ENCODE data around the gene FBN1. TPM values are rescaled to one million over a fixed set of nuclear protein-coding genes. Genes with fewer than 3 reads are reported as not detected.

The FBN1 gene
- total RNA-seq, 4 donors from 2014 or later, result 113 to 147 (median 120) TPM

DNA sequence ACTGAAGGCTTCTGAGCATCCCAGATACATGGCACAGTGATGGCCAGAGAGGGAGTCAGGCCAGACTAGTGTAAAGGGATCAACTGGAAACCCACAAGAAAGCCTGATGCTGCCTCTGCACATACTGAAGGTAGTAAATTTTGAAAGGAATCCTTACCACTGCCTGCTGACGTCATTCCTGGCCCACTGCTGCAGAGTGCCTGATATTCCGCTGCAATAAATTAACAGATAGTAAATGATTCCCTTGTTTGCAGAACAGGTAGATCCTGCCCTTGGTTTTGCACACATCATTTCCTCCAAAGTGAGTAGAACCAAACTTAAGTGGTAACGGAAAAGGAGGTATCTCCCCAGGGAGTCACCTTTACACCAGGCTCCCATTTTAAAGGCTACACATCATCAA, 146.7 kb downstream of the FBN1 start:
- Histone ChIP-seq H3K4me3 (replicated peaks in 1 of 3) (no peak overlapping the region), H3K36me3 (peaks cover 5 to 26% of the 10 kb centered on the region in 2 donors), H3K27ac (no peak overlapping the region), H3K4me1 (peaks cover 0 to 8% of the 10 kb centered on the region in 2 donors), H3K9me3 (no peaks in the 10 kb centered on the region), H3K27me3 (no peaks in the 10 kb centered on the region)
- DNase-seq, result no peak
- intact Hi-C loops (cut with DNase I), result no loop called here
- 94 to 98% methylated on average over 3 of the region's 3 CpGs for WGBS, 2 donors
- TF ChIP-seq POLR2A (IDR thresholded peaks at IDR 0.05), result no peak
- no peak for TF ChIP-seq CTCF (IDR thresholded peaks at IDR 0.05)

DNA sequence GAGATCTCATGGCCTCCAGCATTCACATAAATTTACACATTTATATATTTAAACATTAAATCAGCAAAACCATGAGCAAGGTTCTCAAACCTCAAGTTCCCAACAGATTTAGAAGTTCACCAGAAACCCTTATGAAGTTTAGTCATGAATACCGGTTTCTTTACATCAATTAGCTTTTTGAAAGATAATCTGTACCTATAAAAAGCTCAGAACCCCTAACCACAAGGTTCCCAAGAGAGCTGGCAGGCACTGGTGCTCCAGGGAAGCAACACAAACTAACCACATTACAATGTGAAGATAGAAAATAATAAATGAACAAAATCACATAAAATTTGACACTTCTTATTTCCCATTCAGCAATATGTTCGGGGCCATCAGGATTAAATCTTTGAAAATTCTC, 150.9 kb downstream of the FBN1 start:
- H3K9me3 ChIP-seq, result no peaks in the 10 kb centered on the region
- H3K4me1 ChIP-seq, result no peaks in the 10 kb centered on the region
- H3K27ac ChIP-seq, result no peak overlapping the region
- TF ChIP-seq POLR2A (IDR thresholded peaks at IDR 0.05) (no peak), CTCF (IDR thresholded peaks at IDR 0.05) (no peak)
- intact Hi-C loops (cut with DNase I), result no loop called here
- no peak overlapping the region for H3K4me3 ChIP-seq (replicated peaks in 1 of 3)
- peaks cover 26 to 38% of the 10 kb centered on the region in 2 donors for H3K36me3 ChIP-seq
- WGBS, 2 donors, result 89 to 91% methylated on average over 2 of the region's 2 CpGs
- no peak for DNase-seq
- no peaks in the 10 kb centered on the region for H3K27me3 ChIP-seq

DNA sequence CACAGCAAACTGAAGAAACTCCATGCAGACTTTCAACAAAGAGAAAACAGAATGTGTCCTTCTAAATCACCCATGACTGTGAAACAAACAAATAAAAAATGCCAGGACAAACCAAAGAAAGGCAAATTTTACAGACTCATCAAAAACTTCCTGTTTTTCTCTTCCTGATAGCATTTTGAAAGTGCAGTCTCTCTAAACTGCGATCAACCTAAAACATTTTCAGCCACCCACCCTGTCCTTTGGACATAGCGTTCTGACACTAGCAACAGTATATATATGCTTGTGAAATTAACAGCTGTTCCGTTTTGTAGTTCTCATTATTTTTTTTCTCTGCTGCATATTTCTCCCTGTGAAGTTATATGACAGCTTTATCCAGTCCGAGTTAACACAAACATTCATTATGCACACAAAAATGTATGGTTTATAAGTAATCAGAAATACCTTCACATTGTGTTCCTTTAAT, 151.7 kb downstream of the FBN1 start:
- no peak for TF ChIP-seq CTCF (IDR thresholded peaks at IDR 0.05)
- Histone ChIP-seq H3K4me3 (replicated peaks in 1 of 3) (no peak overlapping the region), H3K36me3 (peaks cover 26 to 45% of the 10 kb centered on the region in 2 donors), H3K4me1 (no peaks in the 10 kb centered on the region), H3K27ac (peak overlapping the region in 1 of 3 donors; percentile 18), H3K27me3 (no peaks in the 10 kb centered on the region), H3K9me3 (no peaks in the 10 kb centered on the region)
- no peak for DNase-seq
- intact Hi-C loops (cut with DNase I), result no loop called here
- 90 to 92% methylated on average over 4 of the region's 4 CpGs for WGBS, 2 donors

DNA sequence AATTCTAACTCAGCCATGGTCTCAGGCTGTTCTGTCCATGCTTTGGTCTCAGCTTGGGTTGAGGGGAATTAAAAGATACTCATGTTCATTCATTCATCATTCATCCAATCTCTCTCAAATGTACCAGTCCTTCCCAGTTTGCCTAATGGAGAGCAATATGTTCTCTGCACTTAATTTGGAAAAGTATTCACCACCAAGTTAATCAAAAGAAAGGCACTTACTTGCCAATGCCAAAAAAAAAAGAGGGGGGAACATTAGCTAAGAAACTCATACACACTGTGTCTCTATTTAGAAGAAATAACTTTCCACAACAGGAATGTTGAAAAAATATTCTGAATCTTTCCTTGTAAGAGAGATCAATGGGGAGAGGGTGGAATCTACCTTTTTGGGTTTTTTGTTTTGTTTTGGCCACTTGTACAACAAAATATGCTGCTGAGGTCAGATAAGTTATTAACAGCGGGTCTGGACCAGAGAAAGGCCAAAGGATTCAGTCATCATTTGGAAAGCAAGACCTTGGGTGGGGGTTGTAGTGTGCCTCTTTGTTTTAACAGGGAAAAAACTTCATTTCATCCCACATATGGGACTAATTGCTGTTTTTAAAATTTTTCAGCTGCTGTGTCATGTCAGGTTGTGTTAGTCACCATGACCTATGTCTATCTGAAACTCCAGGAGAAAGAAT, 152.3 kb downstream of the FBN1 start:
- Histone ChIP-seq H3K27ac (no peak overlapping the region), H3K4me1 (no peaks in the 10 kb centered on the region), H3K27me3 (no peaks in the 10 kb centered on the region), H3K4me3 (replicated peaks in 1 of 3) (no peak overlapping the region), H3K9me3 (no peaks in the 10 kb centered on the region), H3K36me3 (peaks cover 29 to 49% of the 10 kb centered on the region in 2 donors)
- WGBS, 2 donors, result 77 to 95% methylated on average over 1 of the region's 1 CpG
- intact Hi-C loops (cut with DNase I), result no loop called here
- no peak for TF ChIP-seq CTCF (IDR thresholded peaks at IDR 0.05)
- TF ChIP-seq POLR2A (IDR thresholded peaks at IDR 0.05), result no peak
- DNase-seq, result no peak

DNA sequence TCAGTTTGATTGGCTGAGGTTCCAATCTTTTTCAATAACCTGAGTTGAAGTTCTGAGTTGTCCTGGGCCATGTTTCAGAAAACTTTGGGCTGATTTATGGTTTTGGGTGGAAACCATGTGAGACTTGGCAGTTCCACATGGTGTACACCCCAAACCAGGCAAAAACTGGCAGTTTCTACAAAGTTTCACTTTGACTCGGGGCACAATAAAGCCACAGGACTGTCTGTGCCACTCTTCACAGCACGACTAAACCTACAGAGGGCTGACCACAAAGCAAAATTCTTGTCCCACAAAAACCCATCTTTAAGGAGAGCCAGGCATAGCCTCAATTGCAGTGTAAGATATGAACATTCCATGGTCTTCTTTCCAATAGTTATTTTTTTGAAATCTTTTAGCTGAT, 159.3 kb downstream of the FBN1 start:
- intact Hi-C loops (cut with DNase I), result no loop called here
- no peaks in the 10 kb centered on the region for H3K9me3 ChIP-seq
- H3K27me3 ChIP-seq, result no peaks in the 10 kb centered on the region
- peaks cover 39 to 45% of the 10 kb centered on the region in 2 donors for H3K36me3 ChIP-seq
- peaks cover 0 to under 1% of the 10 kb centered on the region in 2 donors for H3K4me1 ChIP-seq
- no peak overlapping the region for H3K27ac ChIP-seq
- 77 to 100% methylated on average over 2 of the region's 2 CpGs for WGBS, 2 donors
- H3K4me3 ChIP-seq (replicated peaks in 1 of 3), result no peak overlapping the region
- no peak for DNase-seq
- TF ChIP-seq CTCF (IDR thresholded peaks at IDR 0.05), result no peak
- no peak for TF ChIP-seq POLR2A (IDR thresholded peaks at IDR 0.05)

Measured in thyroid gland (tissue), 4 donors.